HG02870 (cell line): ENCODE data around the gene DSC1.

Source experiments
- ATAC-seq: cut with Tn5 transposase; IDR thresholded peaks from one replicate; pipeline ENCODE4 v1.9.1; 2021; ENCODE audit warnings: mild to moderate bottlenecking, moderate library complexity; ENCODE audit not compliant: unreplicated experiment

DSC1 gene

DNA sequence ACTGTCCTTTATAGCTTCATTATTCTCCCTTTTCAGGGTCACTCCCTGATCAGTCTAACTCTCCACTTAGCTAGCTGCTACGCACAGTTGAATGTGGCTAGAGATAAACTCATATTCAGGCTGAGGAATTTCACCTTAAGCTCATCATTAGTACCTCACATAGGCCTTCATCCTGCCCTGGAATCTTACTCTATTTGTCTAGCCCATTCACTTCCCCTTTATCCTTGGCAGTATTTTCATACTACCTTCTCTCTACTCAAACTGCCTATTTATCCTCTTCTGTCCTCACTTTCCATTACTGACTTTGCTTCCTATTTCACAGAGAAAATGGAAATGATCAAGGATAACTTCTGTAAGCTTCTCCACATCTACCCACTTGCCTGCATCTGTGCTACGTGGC, 49.9 kb downstream of the DSC1 start:
- ATAC-seq: no peak

DNA sequence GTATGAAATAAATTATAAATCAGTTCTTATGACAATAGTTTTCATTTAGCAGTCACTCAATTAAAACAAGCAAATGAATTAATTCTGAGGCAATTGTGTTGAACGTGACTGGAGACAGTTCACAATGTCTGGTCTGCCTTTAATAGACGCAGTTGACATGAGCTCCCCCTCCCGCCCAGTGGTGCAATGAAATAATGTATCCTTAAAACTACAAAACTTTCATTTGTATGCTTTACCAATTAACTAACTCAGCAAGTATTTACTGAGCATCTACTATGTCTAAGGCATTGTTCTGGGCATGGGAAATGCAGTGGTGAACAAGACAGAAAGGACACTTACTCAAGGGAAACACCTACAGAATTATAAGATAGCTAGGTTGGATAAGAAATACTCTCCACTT, 56.9 kb downstream of the DSC1 start:
- ATAC-seq: no peak

DNA sequence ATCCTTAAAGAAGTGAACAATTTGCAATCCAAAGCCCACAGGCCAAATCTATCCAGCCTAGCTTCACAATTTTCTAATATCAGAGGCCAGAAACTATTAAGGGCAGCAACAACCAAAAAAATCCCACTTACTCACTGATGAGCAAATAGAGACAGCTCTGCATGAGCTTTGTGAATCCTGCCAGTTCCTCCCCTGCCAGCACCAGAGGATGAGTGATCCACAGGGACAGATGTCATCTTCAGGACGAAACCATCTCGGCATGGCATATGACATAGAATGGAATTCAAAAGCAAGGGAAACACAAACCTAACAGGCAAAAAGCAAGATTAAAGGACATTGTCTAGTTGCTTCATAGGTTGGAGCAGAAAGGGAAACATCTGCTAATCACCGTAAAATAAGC, 58.2 kb downstream of the DSC1 start:
- no peak for ATAC-seq

DNA sequence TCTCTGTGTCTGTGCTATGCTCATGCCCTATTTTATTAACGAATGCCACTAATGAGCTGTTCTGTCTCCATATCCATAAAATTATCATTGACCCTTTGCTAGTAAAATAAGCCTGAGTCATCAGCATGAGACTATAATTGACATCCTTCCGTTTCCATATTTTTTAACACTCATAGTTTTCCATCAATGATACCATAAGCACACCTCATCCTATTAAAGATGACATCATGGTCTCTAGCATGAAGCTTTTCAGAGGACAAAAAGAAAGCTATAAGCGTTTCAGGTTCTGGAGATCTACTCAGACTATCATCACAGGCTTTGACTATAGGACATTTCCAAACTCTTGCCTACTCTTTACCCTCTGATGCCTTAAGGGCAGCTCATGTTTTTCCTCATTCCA, 59.2 kb downstream of the DSC1 start:
- no peak for ATAC-seq

DNA sequence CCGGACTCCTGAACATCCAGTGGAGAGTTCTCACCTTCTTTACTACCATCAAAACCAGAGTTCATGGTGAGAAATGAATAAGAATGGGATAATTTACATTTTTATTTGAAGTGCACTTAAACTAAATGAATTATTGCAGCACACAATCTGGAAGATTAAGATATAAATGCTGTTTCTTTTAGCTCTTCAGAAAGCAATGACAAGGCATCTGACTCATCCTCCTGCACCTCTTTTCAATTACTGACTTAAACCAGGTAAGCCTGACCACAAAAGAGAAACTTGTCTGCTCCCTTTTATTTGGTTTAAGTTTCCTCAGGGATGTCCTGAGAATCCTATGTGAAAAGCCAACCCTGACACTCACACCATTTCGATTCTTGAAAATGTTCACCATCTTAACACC, 59.7 kb downstream of the DSC1 start:
- no peak for ATAC-seq

DNA sequence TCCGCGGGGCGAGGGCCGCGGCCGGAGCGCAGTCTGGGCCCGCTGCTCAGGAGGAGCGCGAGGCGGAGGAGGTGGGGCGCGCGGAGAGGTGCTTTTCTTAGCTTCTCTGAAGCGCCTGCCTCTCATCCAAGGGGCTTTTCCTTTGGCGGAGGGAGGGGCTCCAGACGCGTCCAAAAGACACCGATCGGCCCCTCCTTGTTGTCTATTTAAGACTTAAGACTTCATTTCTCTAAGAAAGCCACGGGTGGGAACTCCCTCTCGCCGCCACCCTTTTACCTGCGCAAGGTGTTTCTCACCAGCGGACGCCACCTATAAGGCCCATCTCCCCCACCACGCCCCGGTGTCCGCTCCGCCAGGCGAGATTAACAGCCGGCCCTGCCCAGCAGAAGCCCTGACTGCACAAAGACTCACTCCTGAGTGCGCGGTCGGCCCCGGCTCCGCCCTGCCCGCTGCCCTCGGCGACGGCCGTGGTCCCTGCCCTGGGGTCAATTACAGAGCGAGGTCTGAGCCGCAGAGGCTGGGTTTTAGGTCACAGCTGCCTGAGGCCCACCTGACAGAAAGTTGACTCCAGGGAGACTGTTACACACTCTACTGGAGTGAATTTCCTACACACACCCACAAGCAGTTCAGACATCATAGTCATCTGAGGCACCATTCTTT, 60.5 kb downstream of the DSC1 start, which contains the start of gene DSC2:
TSS of gene DSC2 (minus strand) at position 397 of the 660 bp plus-strand sequence. CDS start 450 bp downstream, outside the sequence.
- ATAC-seq: no peak

DNA sequence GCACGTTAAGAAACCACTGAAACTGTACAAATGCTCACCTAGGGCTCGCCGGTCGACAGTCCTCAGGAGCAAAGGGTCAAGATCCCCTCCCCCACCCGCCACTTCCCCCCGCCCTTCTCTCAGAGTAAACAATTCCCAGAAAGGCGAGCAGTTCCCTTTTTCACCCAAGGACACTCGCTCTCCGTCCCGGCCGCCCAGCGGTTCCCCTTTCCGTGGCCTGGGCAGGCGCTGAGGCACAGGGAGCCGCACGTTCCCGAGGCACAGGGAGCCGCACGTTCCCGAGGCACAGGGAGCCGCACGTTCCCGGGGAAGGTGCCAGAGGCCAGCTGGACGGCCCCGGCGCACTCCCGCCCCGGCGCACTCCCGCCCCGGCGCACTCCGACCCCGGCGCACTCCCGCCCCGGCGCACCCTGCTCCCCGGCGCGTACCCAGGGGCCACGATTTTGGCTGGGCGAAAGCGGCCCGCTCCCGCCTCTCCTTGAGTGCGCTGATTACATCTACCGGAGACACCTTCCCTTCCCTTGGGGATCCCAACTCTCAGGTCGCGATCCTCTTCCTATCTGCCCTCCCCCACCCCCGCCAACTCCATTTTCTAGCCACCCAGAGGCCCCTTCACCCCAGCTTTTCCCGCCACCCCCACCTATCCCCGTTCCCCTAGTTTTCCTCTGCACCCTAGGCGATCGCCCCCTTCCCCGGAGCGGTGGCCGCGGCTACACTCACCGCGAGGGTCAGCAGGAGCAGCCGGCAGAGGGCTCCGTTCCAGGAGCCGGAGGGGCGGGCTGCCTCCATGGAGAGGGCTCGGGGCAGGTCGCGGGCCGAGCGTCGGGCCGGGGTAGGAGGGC, 61.3 kb downstream of the DSC1 start:
- no peak for ATAC-seq

DNA sequence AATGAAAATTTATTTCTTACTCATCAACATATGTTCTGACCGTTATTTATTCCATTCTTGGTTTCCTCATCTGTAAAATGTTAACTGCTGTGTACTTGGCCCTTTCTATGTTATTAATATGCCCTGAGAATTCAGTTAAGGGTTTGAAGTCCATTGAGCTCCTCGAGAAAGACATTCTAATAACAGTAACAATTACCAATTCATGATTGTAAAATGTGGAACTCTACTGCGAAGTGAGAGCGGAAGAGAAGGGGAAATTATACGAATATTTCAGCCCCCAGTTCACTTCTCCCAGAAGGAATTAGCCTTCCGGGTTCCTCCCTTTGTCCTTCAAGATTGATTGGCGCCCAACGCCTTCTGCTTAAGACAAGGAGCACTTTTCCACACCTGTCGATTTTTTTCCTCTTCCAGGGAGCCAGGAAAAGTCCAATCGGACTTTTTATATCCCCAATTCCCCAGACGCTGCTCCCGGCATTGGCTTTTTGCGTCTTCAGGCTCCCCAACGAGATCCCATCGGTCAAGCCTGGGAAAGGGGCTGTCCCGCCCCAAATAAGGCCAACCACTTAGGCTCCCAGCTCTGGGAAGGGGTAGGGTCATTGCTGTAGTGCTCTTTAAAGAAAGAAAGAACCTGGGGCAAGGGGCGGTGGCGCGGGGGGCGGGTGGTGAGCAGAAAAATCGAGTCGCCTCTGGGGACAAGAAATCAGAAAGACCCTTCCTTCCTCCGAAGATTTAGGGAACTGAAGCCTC, 62.0 kb downstream of the DSC1 start:
- ATAC-seq: no peak

DNA sequence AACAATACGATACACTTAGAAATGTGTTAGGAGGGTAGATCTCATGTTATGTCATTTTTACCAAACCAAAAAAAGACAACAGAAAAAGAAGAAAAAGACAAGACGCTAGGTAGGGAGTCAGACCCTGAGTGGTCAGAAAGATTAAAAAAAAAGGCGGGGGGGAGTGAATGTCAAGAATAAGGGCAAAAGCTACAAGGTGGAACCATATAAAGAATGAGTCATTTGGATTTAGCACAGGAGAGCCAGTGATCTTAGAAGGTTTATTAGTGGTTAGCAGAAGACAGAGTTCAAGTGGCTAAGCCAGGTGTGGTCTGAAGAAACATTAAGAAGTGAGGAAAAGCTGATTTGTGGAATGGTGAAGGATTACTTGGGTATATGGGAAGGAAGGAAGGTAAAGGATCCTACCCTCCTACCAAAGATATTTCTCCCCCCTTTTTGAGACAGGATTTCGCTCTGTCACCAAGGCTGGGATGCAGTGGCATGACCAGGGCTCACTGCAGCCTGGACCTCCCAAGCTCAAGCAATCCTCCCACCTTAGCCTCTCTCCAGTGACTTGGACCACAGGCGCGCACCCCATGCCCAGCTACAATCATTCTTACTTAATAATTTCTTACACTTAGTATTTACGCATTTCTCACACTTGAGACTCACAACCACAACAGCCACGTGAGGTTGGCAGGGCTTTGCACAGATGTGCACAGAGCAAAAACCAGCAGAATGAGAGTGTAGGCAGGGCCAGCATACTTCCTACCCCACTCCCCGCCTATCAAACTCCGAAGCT, 63.0 kb downstream of the DSC1 start:
- ATAC-seq: no peak

DNA sequence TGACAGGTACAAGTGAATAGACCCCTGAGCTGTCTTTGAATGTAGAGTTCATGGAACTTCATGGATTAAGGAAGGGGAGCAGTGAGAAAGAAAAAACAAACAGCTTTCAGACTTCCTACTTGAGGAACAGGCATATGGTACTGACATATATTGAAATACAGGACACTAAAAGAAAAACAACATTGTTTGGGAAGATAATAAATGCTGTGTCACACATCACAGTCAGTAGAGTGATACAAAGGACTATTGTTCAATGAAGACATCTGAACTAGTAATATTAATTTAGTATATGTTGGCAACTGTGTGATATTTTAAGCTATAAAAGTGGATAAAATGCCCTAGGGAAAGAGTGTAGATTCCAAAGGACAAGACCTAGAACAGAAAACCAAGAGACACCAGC, 63.8 kb downstream of the DSC1 start:
- no peak for ATAC-seq

DNA sequence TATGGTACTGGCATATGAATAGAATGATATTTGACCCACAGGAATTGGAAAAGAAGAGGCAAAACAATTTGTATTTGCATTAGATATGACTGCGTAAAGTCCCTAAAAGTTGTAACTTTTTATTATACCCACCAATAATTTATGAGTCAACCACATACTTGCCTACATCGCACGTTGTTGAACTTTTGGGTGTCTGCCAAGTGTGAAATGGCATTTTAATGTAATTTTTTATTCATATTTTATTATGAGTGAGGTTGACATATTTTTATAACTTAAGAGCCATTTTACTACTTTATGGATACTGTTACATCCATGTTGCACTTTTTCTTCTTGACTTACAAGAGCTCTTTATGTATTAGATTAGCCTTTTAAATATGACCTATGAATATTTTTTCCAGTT, 65.0 kb downstream of the DSC1 start:
- no peak for ATAC-seq

DNA sequence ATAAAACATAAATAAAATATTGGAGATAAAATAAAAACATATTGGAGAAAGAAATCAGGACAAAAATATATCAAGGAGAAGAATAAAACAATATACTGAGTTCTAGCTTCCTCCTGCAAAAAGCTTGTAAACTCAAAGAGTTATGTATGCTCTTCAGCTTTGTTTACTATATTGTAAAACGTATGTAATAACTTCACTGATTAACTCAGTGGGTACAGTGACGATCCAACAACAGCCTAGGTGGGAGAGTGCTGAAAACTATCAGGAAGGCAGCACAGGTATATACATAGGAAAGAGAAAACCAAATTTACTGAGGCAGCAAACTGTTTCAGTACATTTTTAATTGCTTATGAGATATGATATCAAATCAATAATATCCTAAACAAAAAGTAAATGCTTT, 68.8 kb downstream of the DSC1 start:
- ATAC-seq: no peak

DNA sequence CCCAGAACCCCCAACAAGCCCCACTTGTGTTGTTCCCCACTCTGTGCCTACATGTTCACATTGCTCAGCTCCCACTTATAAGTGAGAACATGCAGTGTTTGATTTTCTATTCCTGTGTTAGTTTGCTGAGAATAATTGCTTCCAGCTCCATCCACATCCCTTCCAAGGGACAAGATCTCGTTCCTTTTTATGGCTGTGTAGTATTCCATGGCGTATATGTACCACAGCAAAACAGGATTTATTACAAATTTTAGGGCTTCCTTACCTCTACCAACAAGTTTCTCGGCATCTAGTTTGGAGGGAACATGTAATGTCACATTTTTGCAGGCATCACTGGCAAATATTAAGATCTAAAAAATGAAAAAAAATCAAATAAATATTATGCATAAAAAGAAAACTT, 69.4 kb downstream of the DSC1 start:
- ATAC-seq: no peak

DNA sequence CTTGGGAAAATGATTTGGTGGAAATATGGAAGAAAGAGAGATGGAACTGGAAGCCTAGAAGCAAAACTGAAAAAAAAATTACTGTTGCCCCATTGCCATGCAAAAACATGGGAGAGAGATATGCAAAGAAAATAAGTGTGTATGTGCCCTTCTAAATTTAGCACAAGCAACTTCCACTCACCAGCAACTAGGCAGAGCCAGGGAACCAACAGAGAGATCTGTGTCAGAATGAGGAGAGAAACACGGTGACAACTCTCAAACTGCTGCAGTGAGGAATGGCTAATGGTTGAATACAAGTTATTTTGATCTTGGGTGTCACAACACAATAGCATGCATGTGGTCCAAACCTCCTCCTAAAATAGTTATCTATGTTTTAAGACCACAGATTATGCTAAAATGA, 71.3 kb downstream of the DSC1 start:
- no peak for ATAC-seq

DNA sequence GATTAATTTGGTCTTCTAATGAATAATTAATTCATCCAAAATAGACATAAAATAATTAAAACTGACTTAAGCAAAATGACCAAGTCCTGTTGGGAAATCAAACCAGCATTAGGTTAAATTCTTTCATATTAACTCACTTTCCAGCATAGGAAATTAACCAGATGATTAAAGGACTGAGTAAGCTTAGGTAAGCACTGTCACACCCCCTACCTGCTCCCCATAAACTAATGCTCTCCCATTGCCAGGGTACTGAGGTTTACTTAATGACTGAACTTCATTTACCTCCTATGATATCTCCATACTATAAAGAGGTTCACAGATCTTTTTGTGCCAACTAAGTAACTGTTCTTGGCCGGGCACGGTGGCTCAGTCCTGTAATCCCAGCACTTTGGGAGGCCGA, 74.1 kb downstream of the DSC1 start:
- no peak for ATAC-seq

DNA sequence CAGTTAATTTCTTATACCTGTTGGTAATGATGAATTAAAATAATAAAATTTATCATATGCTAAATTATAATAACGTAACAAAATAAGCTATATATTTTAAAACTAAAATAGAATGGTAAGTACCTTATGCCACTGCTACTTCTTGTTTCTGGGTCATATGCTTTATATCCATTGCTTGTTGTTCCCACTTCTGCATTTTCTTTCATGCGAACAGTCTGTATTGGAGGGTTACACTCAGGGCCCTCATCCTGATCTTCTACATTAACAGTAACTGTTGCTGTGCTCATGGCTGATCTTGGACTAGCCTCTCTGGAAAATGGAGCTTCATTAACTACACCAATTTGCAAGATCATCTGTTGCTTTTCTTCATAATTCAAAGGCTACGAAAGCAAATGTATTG, 82.7 kb downstream of the DSC1 start:
- ATAC-seq: no peak
